Skeletal muscle cell (primary cell): ENCODE results near the gene NUTM2D.
"Not testable (repeated sequence)": the region's sequence is repeated elsewhere in the genome, so short reads cannot be mapped to it uniquely, and the experiment has no call there.

Experiments used
- DNase-seq: peaks from one replicate; pipeline ENCODE4 v3.0.0-alpha.2; 2010; ENCODE audit warnings: low read depth
- H3K4me3 ChIP-seq: 2 replicates; pipeline ENCODE4 v1.5.1; 2011; ENCODE audit warnings: low read depth, mild to moderate bottlenecking, control low read depth, low read length, moderate library complexity

Gene NUTM2D

GRCh38 chr10:87357444-87357843, at the start of gene NUTM2D:
Gene NUTM2D (plus strand): TSS chr10:87357744. CDS start chr10:87358266, 522 bp downstream.
- not testable (repeated sequence) for DNase-seq, H3K4me3 ChIP-seq

DNA sequence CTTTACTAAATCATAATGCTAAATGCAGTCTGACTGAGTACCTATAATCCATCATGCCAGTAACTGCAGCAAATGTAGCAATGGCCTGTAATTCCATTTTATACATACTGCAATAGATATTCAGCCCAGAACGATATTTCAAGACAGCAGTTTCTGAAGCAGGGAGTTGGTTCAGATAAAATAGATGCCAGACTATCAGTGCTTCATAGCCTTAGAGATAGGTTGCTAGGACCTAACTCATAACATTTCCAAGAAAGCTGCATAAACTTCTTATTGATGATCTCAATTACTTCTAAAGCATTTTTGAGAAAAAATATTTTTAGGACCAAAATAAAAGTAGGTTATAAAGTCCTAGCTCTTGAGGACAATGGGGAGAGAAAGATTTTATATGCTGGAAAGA, 48.8 kb upstream of the NUTM2D start:
- not testable (repeated sequence) for H3K4me3 ChIP-seq, DNase-seq

- not testable (repeated sequence) for H3K4me3 ChIP-seq, DNase-seq
Measured at GRCh38 chr10:87309657-87310056, 47.9 kb upstream of the NUTM2D start.

DNA sequence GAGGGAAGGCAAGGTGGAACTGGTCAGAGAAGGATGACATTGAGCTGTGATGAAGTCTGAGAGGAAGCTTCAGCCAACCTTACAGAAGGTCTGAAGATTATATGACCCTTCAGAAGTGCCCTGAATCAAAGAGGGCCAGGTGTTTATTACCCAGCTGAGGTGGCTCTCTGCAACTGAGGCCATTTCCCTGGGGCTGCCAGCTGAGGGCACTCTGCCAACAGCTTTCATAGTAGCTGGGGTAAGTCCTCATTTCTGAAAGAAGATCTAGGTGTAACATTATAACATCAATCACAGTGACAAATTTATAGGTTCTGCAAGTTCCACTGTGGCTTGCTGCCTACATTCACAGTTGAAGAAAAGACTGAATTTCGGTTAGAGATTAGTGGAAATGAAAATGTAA, 46.0 kb upstream of the NUTM2D start:
- DNase-seq, H3K4me3 ChIP-seq: not testable (repeated sequence)

DNA sequence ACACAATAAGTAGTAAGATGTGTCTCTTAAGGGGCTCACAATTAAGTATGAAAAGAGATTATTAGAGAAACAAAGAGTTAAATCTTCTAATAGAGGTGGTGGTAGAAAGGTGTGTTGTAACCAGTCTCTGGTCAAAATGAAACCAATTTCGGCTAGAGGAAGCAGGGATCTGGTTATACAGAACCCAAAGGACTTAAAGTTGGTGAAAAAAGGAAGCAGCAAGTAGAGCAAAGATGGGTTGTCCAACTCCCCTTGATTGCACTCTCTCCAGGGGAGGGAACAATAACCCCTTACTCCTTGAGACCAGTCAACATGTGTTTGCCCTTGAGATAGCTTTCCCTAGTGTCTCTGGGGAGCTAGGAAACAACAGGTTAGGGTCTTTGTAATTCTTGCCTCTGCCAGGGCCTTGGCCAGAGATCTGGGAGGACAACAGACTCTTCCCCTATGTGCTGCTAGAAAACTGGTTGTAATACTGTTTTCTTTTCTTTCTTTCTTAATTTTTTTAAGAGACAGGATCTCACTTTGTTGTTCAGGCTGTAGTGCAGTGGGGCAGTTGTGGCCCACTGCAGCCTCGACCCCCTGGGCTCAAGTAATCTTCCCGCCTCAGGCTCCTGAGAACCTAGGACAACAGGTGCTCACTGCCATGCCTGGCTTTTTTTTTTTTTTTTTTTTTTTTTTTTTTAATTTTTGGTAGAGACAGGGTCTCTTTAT, 43.7 kb upstream of the NUTM2D start:
- DNase-seq, H3K4me3 ChIP-seq: not testable (repeated sequence)

GRCh38 chr10:87314360-87314973, 43.1 kb upstream of the NUTM2D start:
- not testable (repeated sequence) for H3K4me3 ChIP-seq, DNase-seq

- H3K4me3 ChIP-seq, DNase-seq: not testable (repeated sequence)
Measured at GRCh38 chr10:87321505-87321904, 36.0 kb upstream of the NUTM2D start.

DNA sequence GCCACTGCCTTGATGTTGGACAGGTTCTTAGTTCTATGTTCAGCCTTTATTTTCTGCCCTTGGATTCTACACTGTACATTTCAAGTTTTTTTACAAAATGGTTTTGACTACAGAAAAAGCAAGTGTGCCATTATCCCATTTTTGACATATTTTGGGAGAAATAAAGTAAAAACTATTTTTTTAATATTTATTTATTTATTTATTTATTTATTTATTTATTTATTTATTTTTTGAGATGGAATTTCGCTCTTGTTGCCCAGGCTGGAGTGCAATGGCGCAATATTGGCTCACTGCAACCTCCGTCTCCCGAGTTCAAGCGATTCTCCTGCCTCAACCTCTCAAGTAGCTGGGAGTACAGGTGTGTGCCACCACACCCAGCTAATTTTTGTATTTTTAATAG, 33.0 kb upstream of the NUTM2D start:
- not testable (repeated sequence) for H3K4me3 ChIP-seq, DNase-seq

DNA sequence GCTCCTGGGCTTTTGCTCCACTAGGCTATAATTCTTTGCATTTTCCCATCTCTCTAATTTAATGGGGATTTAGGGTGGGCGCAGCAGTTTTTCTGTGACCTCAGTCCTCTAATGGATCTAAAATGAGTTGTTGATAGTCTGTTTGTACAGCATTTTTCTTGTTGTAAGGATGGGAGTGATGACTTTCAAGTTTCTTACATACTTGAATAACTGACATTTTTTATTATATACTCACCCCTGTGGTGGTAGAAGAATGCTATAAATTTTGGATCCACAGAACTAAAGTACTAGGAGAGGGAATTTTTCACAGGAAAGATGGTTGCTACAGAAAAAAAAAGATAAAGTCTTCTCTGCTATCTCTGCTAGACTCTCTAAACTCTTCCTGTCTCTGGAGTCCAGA, 29.6 kb upstream of the NUTM2D start:
- DNase-seq, H3K4me3 ChIP-seq: not testable (repeated sequence)

GRCh38 chr10:87329131-87329530, 28.4 kb upstream of the NUTM2D start:
- not testable (repeated sequence) for DNase-seq, H3K4me3 ChIP-seq

DNA sequence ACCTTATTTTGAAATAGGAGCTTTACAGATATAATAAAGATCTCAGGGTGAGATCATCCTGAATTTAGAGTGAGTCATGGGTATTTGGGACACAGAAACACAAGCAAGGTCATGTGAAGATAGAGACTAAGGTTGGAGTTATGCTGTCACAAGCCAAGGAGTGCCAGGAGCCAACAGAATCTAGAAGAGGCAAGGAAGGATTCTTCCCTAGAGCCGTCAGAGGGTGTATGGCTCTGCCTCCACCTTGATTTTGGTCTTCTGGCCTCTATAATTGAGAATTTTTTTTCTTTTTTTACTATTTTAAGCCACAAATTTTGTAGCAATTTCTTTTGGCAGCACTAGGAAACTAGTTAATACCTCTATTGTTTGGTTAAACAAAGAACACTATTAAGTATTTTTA, 24.9 kb upstream of the NUTM2D start:
- not testable (repeated sequence) for DNase-seq, H3K4me3 ChIP-seq

DNA sequence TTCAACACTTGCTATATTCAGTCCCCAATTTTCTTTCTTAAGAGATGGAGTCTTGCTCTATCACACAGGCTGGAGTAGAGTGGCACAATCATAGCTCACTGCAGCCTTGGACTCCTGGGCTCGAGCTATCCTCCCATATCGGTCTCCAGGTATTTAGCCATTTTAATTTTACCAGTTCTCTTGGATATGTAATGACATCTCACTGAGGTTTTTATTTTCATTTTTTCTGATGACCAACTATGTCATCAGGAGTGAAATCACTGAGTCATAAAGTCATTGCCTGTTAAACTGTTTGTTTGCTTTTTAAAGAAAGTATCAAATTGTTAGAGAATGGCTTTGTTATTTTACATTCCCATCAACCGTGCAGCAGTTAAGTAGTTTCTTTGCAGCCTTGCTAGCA, 17.1 kb upstream of the NUTM2D start:
- H3K4me3 ChIP-seq, DNase-seq: not testable (repeated sequence)

- H3K4me3 ChIP-seq, result peak overlapping the region; percentile 42
- not testable (repeated sequence) for DNase-seq
Measured at GRCh38 chr10:87341546-87342142, 15.9 kb upstream of the NUTM2D start.

GRCh38 chr10:87342249-87342710, 15.3 kb upstream of the NUTM2D start:
- peak overlapping the region; percentile 42 for H3K4me3 ChIP-seq
- DNase-seq, result peak; percentile 37

DNA sequence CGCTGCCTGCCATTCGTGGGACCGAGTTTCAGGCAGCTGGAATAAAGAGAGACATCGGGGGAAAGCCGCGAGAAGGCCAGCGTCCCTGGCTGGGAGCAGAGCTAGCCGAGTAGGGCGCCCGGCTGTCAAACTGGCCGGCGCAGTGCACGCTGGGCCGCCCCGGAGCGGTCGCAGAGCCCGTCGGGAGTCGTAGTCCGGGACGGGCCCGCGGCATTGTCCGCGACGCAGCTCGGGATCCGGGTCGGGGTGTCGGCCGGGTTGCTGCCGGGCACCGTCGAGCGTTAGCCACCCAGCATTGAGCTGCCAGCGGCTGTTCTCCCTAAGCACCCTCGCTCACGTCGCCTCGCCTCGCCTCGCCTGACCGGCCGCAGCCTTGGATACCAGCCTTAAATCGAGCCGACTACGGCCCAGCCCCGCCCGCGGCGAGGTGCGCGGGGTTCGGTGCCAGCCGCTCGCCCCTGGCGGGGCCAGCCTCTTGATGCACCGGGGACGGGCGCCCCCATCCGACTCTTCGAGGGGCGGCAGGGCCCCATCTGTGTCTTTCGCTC, 14.8 kb upstream of the NUTM2D start:
- DNase-seq, result peak; percentile 4
- H3K4me3 ChIP-seq, result peak overlapping the region; percentile 39

GRCh38 chr10:87345743-87346142, 11.8 kb upstream of the NUTM2D start:
- H3K4me3 ChIP-seq, result not testable (repeated sequence)

DNA sequence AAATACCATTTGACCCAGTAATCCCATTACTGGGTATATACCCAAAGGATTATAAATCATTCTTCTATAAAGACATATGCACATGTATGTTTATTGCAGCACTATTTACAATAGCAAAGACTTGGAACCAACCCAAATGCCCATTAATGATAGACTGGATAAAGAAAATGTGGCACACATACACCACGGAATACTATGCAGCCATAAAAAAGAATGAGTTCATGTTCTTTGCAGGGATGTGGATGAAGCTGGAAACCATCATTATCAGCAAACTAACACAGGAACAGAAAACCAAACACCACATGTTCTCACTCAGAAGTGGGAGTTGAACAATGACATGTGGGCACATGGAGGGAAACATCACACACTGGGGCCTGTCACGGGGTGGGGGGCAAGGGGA, 7.4 kb upstream of the NUTM2D start:
- not testable (repeated sequence) for H3K4me3 ChIP-seq, DNase-seq

More at GRCh38 chr10:87345743-87346142, 11.8 kb upstream of the NUTM2D start:
- DNase-seq, result not testable (repeated sequence)

- DNase-seq, H3K4me3 ChIP-seq: not testable (repeated sequence)
Measured at GRCh38 chr10:87352825-87353224, 4.7 kb upstream of the NUTM2D start.

- DNase-seq, H3K4me3 ChIP-seq: not testable (repeated sequence)
Measured at GRCh38 chr10:87355110-87355509, 2.4 kb upstream of the NUTM2D start.

GRCh38 chr10:87358159-87358558, 615 bp downstream of the NUTM2D start:
- not testable (repeated sequence) for DNase-seq, H3K4me3 ChIP-seq
